HepG2 (cell line): ENCODE measurements around the gene CFAP69. TPM values are rescaled to one million over a fixed set of nuclear protein-coding genes. Genes with fewer than 3 reads are reported as not detected.

ENCODE experiments used
- ATAC-seq: fragments of 200-7000 bp; cut with Tn5 transposase; 3 replicates; pipeline ENCODE4 v1.9.1; 2020; ENCODE audit warnings: mild to moderate bottlenecking, moderate library complexity
- BruUV-seq: library from RNA; stranded (reverse); fragments of 400-500 nt; replicated peaks from 2 replicates; lab custom pipeline; 2021; lab: Mats Ljungman, UMichigan
- CTCF ChIA-PET: fragments of 300-600 bp; formaldehyde crosslinking; extraction: SDS; loops from one replicate; lab custom pipeline; 2021; ENCODE audit warnings: low total read pairs, inconsistent platforms, low intra/inter-chr PET ratio; lab: Yijun Ruan, JAX
- POLR2A ChIA-PET: fragments of 350-600 bp; sonication (Branson Sonifier 250); formaldehyde crosslinking; loops from one replicate; lab custom pipeline; 2020; ENCODE audit warnings: antibody characterized with exemption, inconsistent platforms; lab: Yijun Ruan, JAX
- DNase-seq: peaks from one replicate; pipeline ENCODE4 v3.0.0-alpha.2; 2015; ENCODE audit warnings: low spot score
- FAIRE-seq: peaks from 3 replicates; lab custom pipeline; 2011; peaks lifted over from hg19 to GRCh38; lab: Jason Lieb, UNC
- H2AFZ ChIP-seq: one replicate; pipeline ENCODE4 v1.6.1; 2011; ENCODE audit warnings: low read length, inconsistent platforms
- H3K27ac ChIP-seq: fragments of 300-600 bp; 3 replicates; pipeline ENCODE4 v1.8.0; 2011; ENCODE audit warnings: mixed run types, mild to moderate bottlenecking, mixed read lengths, low read length, inconsistent platforms; ENCODE audit not compliant: insufficient read depth; ENCODE audit errors: extremely low read length
- H3K27me3 ChIP-seq, 2 experiments: fragments of 200-600 bp in 1 of 2; 2 replicates in 1 of 2; 3 replicates in 1 of 2; pipeline versions ENCODE4 v1.6.0 to v1.8.0; 2011; ENCODE audit warnings: low read length in 2 of 2, mild to moderate bottlenecking in 2 of 2, moderate library complexity in 2 of 2, inconsistent platforms in 1 of 2; ENCODE audit not compliant: insufficient read depth in 2 of 2, control insufficient read depth in 1 of 2
- H3K36me3 ChIP-seq, 2 experiments: fragments of 200-600 bp in 1 of 2; replicated peaks in 1 of 2; 2 replicates in 1 of 2; 3 replicates in 1 of 2; pipeline versions ENCODE4 v1.5.1 to v1.8.0; 2011; ENCODE audit warnings: low read length in 2 of 2, inconsistent platforms in 1 of 2; ENCODE audit not compliant: insufficient read depth in 2 of 2, control insufficient read depth in 1 of 2
- H3K4me1 ChIP-seq: 2 replicates; pipeline ENCODE4 v1.5.1; 2012; ENCODE audit warnings: low read length, inconsistent platforms; ENCODE audit not compliant: insufficient read depth
- H3K4me2 ChIP-seq: 2 replicates; pipeline ENCODE4 v1.6.0; 2011; ENCODE audit warnings: low read depth, low read length, inconsistent platforms
- H3K4me3 ChIP-seq, 3 experiments: fragments of 200-600 bp in 1 of 3; sonication (generic), shearing (Covaris generic) in 1 of 3; replicated peaks in 1 of 3; 2 replicates each; pipeline ENCODE4 v1.5.1; 2011 to 2016; ENCODE audit warnings: low read length in 3 of 3, inconsistent platforms in 2 of 3, low read depth in 2 of 3, mild to moderate bottlenecking in 2 of 3, control low read depth in 1 of 3, mixed read lengths in 1 of 3; ENCODE audit not compliant: insufficient read depth in 1 of 3
- H3K79me2 ChIP-seq: one replicate; pipeline ENCODE4 v1.6.1; 2011; ENCODE audit warnings: low read length, inconsistent platforms; ENCODE audit not compliant: insufficient read depth
- H3K9ac ChIP-seq: 2 replicates; pipeline ENCODE4 v1.6.0; 2011; ENCODE audit warnings: mild to moderate bottlenecking, low read depth, low read length, inconsistent platforms; ENCODE audit not compliant: insufficient read depth
- H3K9me3 ChIP-seq: 2 replicates; pipeline ENCODE4 v1.5.1; 2012; ENCODE audit warnings: mild to moderate bottlenecking, low read length
- H4K20me1 ChIP-seq: 2 replicates; pipeline ENCODE4 v1.6.0; 2011; ENCODE audit warnings: inconsistent platforms, mild to moderate bottlenecking, low read length, moderate library complexity; ENCODE audit not compliant: insufficient read depth
- AFF4 ChIP-seq: sonication (generic); formaldehyde crosslinking; IDR thresholded peaks from 2 replicates; pipeline ENCODE4 v1.4.0; 2020; ENCODE audit warnings: missing genetic modification reagents
- AKAP8 ChIP-seq: sonication (generic); formaldehyde crosslinking; IDR thresholded peaks from 2 replicates; pipeline ENCODE4 v1.5.1; 2020; ENCODE audit warnings: mild to moderate bottlenecking, missing genetic modification reagents
- ATF7 ChIP-seq, 2 experiments: fragments of 450-650 bp in 1 of 2; sonication (generic) in 1 of 2; formaldehyde crosslinking in 1 of 2; IDR thresholded peaks; 2 replicates each; pipeline versions ENCODE4 v1.4.0 to v1.6.1; 2016 to 2020; ENCODE audit warnings: antibody characterized with exemption in 1 of 2, mild to moderate bottlenecking in 1 of 2, missing genetic modification reagents in 1 of 2
- CERS6 ChIP-seq: sonication (generic); formaldehyde crosslinking; IDR thresholded peaks from 2 replicates; pipeline ENCODE4 v1.5.0; 2020; ENCODE audit warnings: missing genetic modification reagents
- HMG20B ChIP-seq: conservative IDR thresholded peaks from 2 replicates; pipeline ENCODE4 v1.6.1; 2016; ENCODE audit warnings: missing genetic modification reagents, missing compliant biosample characterization
- HNF4G ChIP-seq, 2 experiments: sonication (generic) in 1 of 2; formaldehyde crosslinking in 1 of 2; IDR thresholded peaks; 2 replicates each; pipeline versions ENCODE4 v1.4.0 to v1.6.1; 2011 to 2020; ENCODE audit warnings: borderline replicate concordance in 2 of 2, low read depth in 2 of 2, mild to moderate bottlenecking in 2 of 2, low read length in 1 of 2, missing genetic modification reagents in 1 of 2, moderate library complexity in 1 of 2
- RNF2 ChIP-seq: fragments of 450-650 bp; conservative IDR thresholded peaks from 2 replicates; pipeline ENCODE4 v1.6.1; 2016; ENCODE audit warnings: low read depth
- SKI ChIP-seq: fragments of 450-650 bp; IDR thresholded peaks from one replicate; pipeline ENCODE4 v1.6.1; 2018; ENCODE audit warnings: mild to moderate bottlenecking; ENCODE audit not compliant: partially characterized antibody
- UBTF ChIP-seq: sonication (generic); formaldehyde crosslinking; IDR thresholded peaks from 2 replicates; pipeline ENCODE4 v1.4.0; 2020; ENCODE audit warnings: mild to moderate bottlenecking, missing genetic modification reagents
- ZNF30 ChIP-seq: sonication (generic); formaldehyde crosslinking; IDR thresholded peaks from 2 replicates; pipeline ENCODE4 v1.5.0; 2020; ENCODE audit warnings: mild to moderate bottlenecking, missing genetic modification reagents
- ZNF335 ChIP-seq: sonication (generic); formaldehyde crosslinking; IDR thresholded peaks from 2 replicates; pipeline ENCODE4 v1.4.0; 2020; ENCODE audit warnings: missing genetic modification reagents
- ZNF34 ChIP-seq: sonication (generic); formaldehyde crosslinking; IDR thresholded peaks from 2 replicates; pipeline ENCODE4 v1.4.0; 2020; ENCODE audit warnings: mild to moderate bottlenecking, missing genetic modification reagents, borderline replicate concordance
- ZNF350 ChIP-seq: sonication (generic); formaldehyde crosslinking; IDR thresholded peaks from 2 replicates; pipeline ENCODE4 v1.4.0; 2020; ENCODE audit warnings: mild to moderate bottlenecking, low read depth, missing genetic modification reagents, borderline replicate concordance
- WGBS: methylation state at CpG from one replicate; pipeline ENCODE4 v1.1.6; 2017; ENCODE audit warnings: low lambda C conversion rate; 5-methylcytosine and 5-hydroxymethylcytosine counted together
- in situ Hi-C: cut with HindIII; loops from 2 replicates; pipeline ENCODE4 v1.10.0; 2017; ENCODE audit warnings: low pct_unique_long_range_greater_than_20kb; ENCODE audit not compliant: extremely low pct_ligation_motif_present
- intact Hi-C: fragments of 100-400 bp; cut with micrococcal nuclease; formaldehyde crosslinking; loops from one replicate; pipeline ENCODE4 v1.10.0; 2022; ENCODE audit not compliant: unreplicated experiment
- polyA plus RNA-seq, 8 experiments: library from polyadenylated mRNA; depleted of rRNA in 3 of 8; stranded (reverse) in 7 of 8; unstranded in 1 of 8; fragments of >200 nt; fragmentation: Illumina TruSeq in 4 of 8; extraction: Trizol in 4 of 8; gene quantifications; 2 replicates each; pipeline versions ENCODE4 v1.2.1 to v1.2.3, GENCODE V29; 2011 to 2016; ENCODE audit warnings: low read depth in 4 of 8, missing spikeins in 1 of 8, mixed read lengths in 1 of 8; ENCODE audit not compliant: insufficient read depth in 1 of 8
- total RNA-seq, 5 experiments: library from RNA; depleted of rRNA; stranded (reverse); fragments of >200 nt; fragmentation: Illumina TruSeq; extraction: Trizol; gene quantifications; 2 replicates each; pipeline ENCODE4 v1.2.3, GENCODE V29; 2016; ENCODE audit warnings: low read depth in 1 of 5
- TF ChIP-seq, protein P1 (sequence below): sonication (generic); formaldehyde crosslinking; IDR thresholded peaks from 2 replicates; pipeline ENCODE4 v1.5.0; 2020; ENCODE audit warnings: missing genetic modification reagents, mild to moderate bottlenecking, borderline replicate concordance

Gene CFAP69
- total and polyA plus RNA-seq, 2 of the 13 experiments (the other 11 are each of a cell fraction or from before 2014, with no cell fraction given) = 2.2 to 4.0 TPM

DNA sequence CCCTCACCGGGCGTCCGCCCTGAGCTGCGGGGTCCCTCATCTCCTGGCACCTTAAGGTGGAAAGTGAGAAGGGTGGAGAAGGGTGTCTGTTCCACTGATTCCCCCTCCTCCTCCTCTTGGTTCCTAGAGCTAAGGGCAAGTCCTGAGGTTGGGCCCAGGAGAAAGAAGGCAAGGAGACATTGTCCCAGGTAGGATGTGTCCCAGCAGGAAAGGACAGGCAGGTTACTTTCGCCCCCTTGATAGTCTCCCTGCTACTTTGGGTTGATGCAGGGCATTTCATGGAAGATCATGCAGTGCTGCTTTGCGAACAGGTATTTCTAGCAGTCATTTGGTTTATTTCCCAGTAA, 32.9 kb upstream of the CFAP69 start:
- peaks cover 30% of the 10 kb centered on the region for H3K4me1 ChIP-seq
- no peaks in the 10 kb centered on the region for H3K36me3 ChIP-seq
- peak overlapping the region; percentile 65 to 87 (median 83) for H3K4me3 ChIP-seq
- no TSS peak for BruUV-seq
- peaks cover 3% of the 10 kb centered on the region for H3K79me2 ChIP-seq
- peak overlapping the region; percentile 82 for H3K9ac ChIP-seq
- no peak for FAIRE-seq
- no peaks in the 10 kb centered on the region for H4K20me1 ChIP-seq
- peak overlapping the region; percentile 94 for H3K27ac ChIP-seq
- no peak for DNase-seq
- H3K4me2 ChIP-seq = peak overlapping the region; percentile 87
- H3K27me3 ChIP-seq = peaks cover 0 to 5% of the 10 kb centered on the region in 2 experiments; a peak in 1 of 5 replicates
- intact Hi-C loops = no loop called here
- ChIA-PET CTCF (interaction anchor here (2.2 kb wide), 1 partner anchor 58 kb away, joined by 20 read pairs; the partner anchor contains the start of gene STEAP1), POLR2A (interaction anchor here (1.2 to 3.1 kb wide), 15 partner anchors 16 to 208 kb away, joined by 4 to 65 read pairs (median 7); partner anchors contain the start of genes CLDN12, GTPBP10 and STEAP1)
- H3K9me3 ChIP-seq = no peaks in the 10 kb centered on the region
- ATAC-seq = peak; percentile 19
- in situ Hi-C loops = no loop called here
- 2% methylated on average over 6 of the region's 6 CpGs for WGBS
- H2AFZ ChIP-seq = peak overlapping the region; percentile 62
- no peak for TF ChIP-seq CERS6 (CRISPR knock-in tag)
- TF ChIP-seq ZNF335 (CRISPR knock-in tag) = no peak
- TF ChIP-seq ATF7 (IDR thresholded peaks at IDR 0.05) = no peak
- TF ChIP-seq ATF7 (CRISPR knock-in tag; IDR thresholded peaks at IDR 0.05) = no peak
- no peak for TF ChIP-seq UBTF (CRISPR knock-in tag)
- no peak for TF ChIP-seq HNF4G (IDR thresholded peaks at IDR 0.05; ENCODE audit: borderline replicate concordance, low read depth, low read length)
- no peak for TF ChIP-seq HNF4G (CRISPR knock-in tag; IDR thresholded peaks at IDR 0.05; ENCODE audit: borderline replicate concordance, low read depth)
- TF ChIP-seq SKI = no peak
- 0 out of 2 replicates have a peak, but pooled peaks have one; percentile 9 for TF ChIP-seq ZNF34 (CRISPR knock-in tag)
- TF ChIP-seq AKAP8 (CRISPR knock-in tag) = no peak
- TF ChIP-seq, protein P1, sequence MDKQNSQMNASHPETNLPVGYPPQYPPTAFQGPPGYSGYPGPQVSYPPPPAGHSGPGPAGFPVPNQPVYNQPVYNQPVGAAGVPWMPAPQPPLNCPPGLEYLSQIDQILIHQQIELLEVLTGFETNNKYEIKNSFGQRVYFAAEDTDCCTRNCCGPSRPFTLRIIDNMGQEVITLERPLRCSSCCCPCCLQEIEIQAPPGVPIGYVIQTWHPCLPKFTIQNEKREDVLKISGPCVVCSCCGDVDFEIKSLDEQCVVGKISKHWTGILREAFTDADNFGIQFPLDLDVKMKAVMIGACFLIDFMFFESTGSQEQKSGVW = no peak
- TF ChIP-seq ZNF350 (CRISPR knock-in tag) = no peak
- no peak for TF ChIP-seq HMG20B (CRISPR knock-in tag)
- 0 out of 2 replicates have a peak, but pooled peaks have one; percentile 72 for TF ChIP-seq ZNF30 (CRISPR knock-in tag)
- no peak for TF ChIP-seq AFF4 (CRISPR knock-in tag)
- TF ChIP-seq RNF2 = no peak
